Thymus (tissue), 11 donors: Measurements from ENCODE around the gene FGF9. TPM values are rescaled to one million over a fixed set of nuclear protein-coding genes. Genes with fewer than 3 reads are reported as not detected.

Source experiments
- DNase-seq, 9 donors: peaks; one replicate each; pipeline ENCODE4 v3.0.0-alpha.2; 2013; ENCODE audit warnings: low spot score in 9 of 9, low read depth in 6 of 9, missing footprints in 1 of 9
- H3K27ac ChIP-seq, 2 donors: one replicate each; pipeline ENCODE4 v1.5.1; 2013; ENCODE audit warnings: control low read depth in 1 of 2, low read depth in 1 of 2, low read length in 1 of 2, mild to moderate bottlenecking in 1 of 2, moderate library complexity in 1 of 2
- H3K27me3 ChIP-seq, 2 donors: one replicate each; pipeline ENCODE4 v1.5.1; 2013; ENCODE audit warnings: low read length in 1 of 2; ENCODE audit not compliant: control insufficient read depth in 2 of 2, insufficient read depth in 1 of 2
- H3K36me3 ChIP-seq, 2 donors: one replicate each; pipeline ENCODE4 v1.5.1; 2013; ENCODE audit warnings: low read length in 1 of 2, mild to moderate bottlenecking in 1 of 2, moderate library complexity in 1 of 2; ENCODE audit not compliant: control insufficient read depth in 2 of 2, insufficient read depth in 2 of 2
- H3K4me1 ChIP-seq, 2 donors: one replicate each; pipeline ENCODE4 v1.5.1; 2013; ENCODE audit warnings: low read length in 2 of 2; ENCODE audit not compliant: control insufficient read depth in 2 of 2, insufficient read depth in 2 of 2
- H3K4me3 ChIP-seq, 2 donors: one replicate each; pipeline ENCODE4 v1.5.1; 2013; ENCODE audit warnings: low read length in 2 of 2, control low read depth in 1 of 2, mild to moderate bottlenecking in 1 of 2
- H3K9me3 ChIP-seq, 2 donors: one replicate each; pipeline ENCODE4 v1.5.1; 2013; ENCODE audit warnings: low read length in 1 of 2, mild to moderate bottlenecking in 1 of 2; ENCODE audit not compliant: control insufficient read depth in 2 of 2, insufficient read depth in 1 of 2
- WGBS: extraction: QIAGEN DNeasy Blood & Tissue Kit; methylation state at CpG from one replicate; pipeline ENCODE4 v1.1.7; 2013; 5-methylcytosine and 5-hydroxymethylcytosine counted together
- polyA plus RNA-seq: library from polyadenylated mRNA; stranded (reverse); fragments of 200-250 nt; gene quantifications from one replicate; pipeline ENCODE4 v1.2.3, GENCODE V29; 2013
- total RNA-seq: library from RNA; stranded (reverse); fragments of 120-200 nt; gene quantifications from one replicate; pipeline ENCODE4 v1.2.4, GENCODE V29; 2013
- donor health status: healthy.

The FGF9 gene
- total and polyA plus RNA-seq, 2 donors = 0.28 to 0.66 TPM

- no peaks in the 10 kb centered on the region for H3K9me3 ChIP-seq
- no peak overlapping the region for H3K27ac ChIP-seq
- no peak for DNase-seq
- peaks cover 0 to 8% of the 10 kb centered on the region in 2 donors for H3K27me3 ChIP-seq
- H3K36me3 ChIP-seq = no peaks in the 10 kb centered on the region
- WGBS = 89% methylated on average over 2 of the region's 2 CpGs
- no peaks in the 10 kb centered on the region for H3K4me1 ChIP-seq
- no peak overlapping the region for H3K4me3 ChIP-seq
These were observed 13.7 kb downstream of the FGF9 start for GRCh38 chr13:21684576-21684975.

GRCh38 chr13:21685485-21686064, 14.7 kb downstream of the FGF9 start:
- WGBS = 92% methylated on average over 7 of the region's 7 CpGs
- Histone ChIP-seq H3K4me1 (no peaks in the 10 kb centered on the region), H3K4me3 (no peak overlapping the region), H3K27ac (no peak overlapping the region), H3K9me3 (no peaks in the 10 kb centered on the region), H3K27me3 (peaks cover 0 to 8% of the 10 kb centered on the region in 2 donors), H3K36me3 (no peaks in the 10 kb centered on the region)
- DNase-seq = no peak

GRCh38 chr13:21686751-21687391, 16.0 kb downstream of the FGF9 start:
- DNase-seq = no peak
- H3K27me3 ChIP-seq = peaks cover 0 to 5% of the 10 kb centered on the region in 2 donors
- no peak overlapping the region for H3K27ac ChIP-seq
- WGBS = 97% methylated on average over 5 of the region's 5 CpGs
- H3K9me3 ChIP-seq = no peaks in the 10 kb centered on the region
- H3K36me3 ChIP-seq = no peaks in the 10 kb centered on the region
- H3K4me3 ChIP-seq = no peak overlapping the region
- H3K4me1 ChIP-seq = no peaks in the 10 kb centered on the region

- H3K4me3 ChIP-seq = no peak overlapping the region
- H3K9me3 ChIP-seq = no peaks in the 10 kb centered on the region
- no peaks in the 10 kb centered on the region for H3K4me1 ChIP-seq
- H3K36me3 ChIP-seq = no peaks in the 10 kb centered on the region
- peaks cover 0 to 5% of the 10 kb centered on the region in 2 donors for H3K27me3 ChIP-seq
- H3K27ac ChIP-seq = no peak overlapping the region
- WGBS = 87% methylated on average over 8 of the region's 8 CpGs
- DNase-seq = no peak
These were observed 17.2 kb downstream of the FGF9 start for GRCh38 chr13:21688056-21688455.

- WGBS = 95% methylated on average over 6 of the region's 6 CpGs
These were observed 18.2 kb downstream of the FGF9 start for GRCh38 chr13:21689097-21689496.

GRCh38 chr13:21690955-21691354, 20.1 kb downstream of the FGF9 start:
- no peaks in the 10 kb centered on the region for H3K27me3 ChIP-seq
- no peak overlapping the region for H3K4me3 ChIP-seq
- no peak overlapping the region for H3K27ac ChIP-seq
- H3K36me3 ChIP-seq = no peaks in the 10 kb centered on the region
- no peaks in the 10 kb centered on the region for H3K9me3 ChIP-seq
- H3K4me1 ChIP-seq = no peaks in the 10 kb centered on the region
- DNase-seq = no peak
- WGBS = 78% methylated on average over 2 of the region's 2 CpGs

More at GRCh38 chr13:21689097-21689496, 18.2 kb downstream of the FGF9 start:
- Histone ChIP-seq H3K4me3 (no peak overlapping the region), H3K4me1 (no peaks in the 10 kb centered on the region), H3K36me3 (no peaks in the 10 kb centered on the region), H3K27me3 (no peaks in the 10 kb centered on the region), H3K9me3 (no peaks in the 10 kb centered on the region), H3K27ac (no peak overlapping the region)
- no peak for DNase-seq

- no peaks in the 10 kb centered on the region for H3K36me3 ChIP-seq
- WGBS = 94% methylated on average over 10 of the region's 10 CpGs
- no peak overlapping the region for H3K4me3 ChIP-seq
- H3K4me1 ChIP-seq = no peaks in the 10 kb centered on the region
- H3K9me3 ChIP-seq = no peaks in the 10 kb centered on the region
- DNase-seq = no peak
- no peak overlapping the region for H3K27ac ChIP-seq
- no peaks in the 10 kb centered on the region for H3K27me3 ChIP-seq
These were observed 20.6 kb downstream of the FGF9 start for GRCh38 chr13:21691500-21691899.

- DNase-seq = no peak
- no peaks in the 10 kb centered on the region for H3K4me1 ChIP-seq
- H3K27me3 ChIP-seq = no peaks in the 10 kb centered on the region
- H3K27ac ChIP-seq = no peak overlapping the region
- no peaks in the 10 kb centered on the region for H3K36me3 ChIP-seq
- no peak overlapping the region for H3K4me3 ChIP-seq
- no peaks in the 10 kb centered on the region for H3K9me3 ChIP-seq
- 88% methylated on average over 5 of the region's 5 CpGs for WGBS
These were observed 21.1 kb downstream of the FGF9 start for GRCh38 chr13:21691928-21692327.

GRCh38 chr13:21694831-21695230, 24.0 kb downstream of the FGF9 start:
- no peaks in the 10 kb centered on the region for H3K9me3 ChIP-seq
- H3K27ac ChIP-seq = no peak overlapping the region
- WGBS = 72% methylated on average over 4 of the region's 4 CpGs
- H3K36me3 ChIP-seq = no peaks in the 10 kb centered on the region
- no peak overlapping the region for H3K4me3 ChIP-seq
- H3K4me1 ChIP-seq = no peaks in the 10 kb centered on the region
- no peaks in the 10 kb centered on the region for H3K27me3 ChIP-seq
- no peak for DNase-seq
